Activated CD4-positive, alpha-beta T cell treated with anti-CD3 and anti-CD28 coated beads, Interleukin-2, amount 10 ng/mL, durations not matched to agents 7 days and 5 days (primary cell): ENCODE results near the gene PLXNA4. TPM values are rescaled to one million over a fixed set of nuclear protein-coding genes. Genes with fewer than 3 reads are reported as not detected.
A peak's percentile ranks its signal among the peaks of the same experiment; 100 is the strongest.

Experiments used
- CTCF ChIA-PET: fragments of 350-600 bp; sonication (Branson Sonifier 250); formaldehyde crosslinking; loops from one replicate; lab custom pipeline; 2021; ENCODE audit warnings: antibody characterized with exemption; lab: Charles Lee
- POLR2A ChIA-PET: fragments of 350-600 bp; sonication (Branson Sonifier 250); formaldehyde crosslinking; loops from one replicate; lab custom pipeline; 2021; ENCODE audit warnings: antibody characterized with exemption; lab: Charles Lee
- DNase-seq: peaks from one replicate; pipeline ENCODE4 v3.0.0-alpha.2; 2020
- H3K27ac Mint-ChIP-seq: one replicate; pipeline ENCODE4 v1.8.0; 2021; ENCODE audit warnings: mild to moderate bottlenecking, moderate library complexity, mixed read lengths
- H3K27me3 Mint-ChIP-seq: one replicate; pipeline ENCODE4 v1.8.0; 2021; ENCODE audit warnings: mixed read lengths
- H3K36me3 Mint-ChIP-seq: one replicate; pipeline ENCODE4 v1.8.0; 2021; ENCODE audit warnings: low read depth, mixed read lengths
- H3K4me1 Mint-ChIP-seq: one replicate; pipeline ENCODE4 v1.8.0; 2021; ENCODE audit warnings: mixed read lengths
- H3K4me3 Mint-ChIP-seq: one replicate; pipeline ENCODE4 v1.8.0; 2021; ENCODE audit warnings: mild to moderate bottlenecking, moderate library complexity, mixed read lengths
- H3K9me3 Mint-ChIP-seq: one replicate; pipeline ENCODE4 v1.8.0; 2021; ENCODE audit warnings: mixed read lengths
- total RNA-seq, 2 experiments: library from RNA; stranded (reverse); gene quantifications; one replicate each; pipeline ENCODE4 v1.2.3, GENCODE V29; 2021

Gene PLXNA4
- total RNA-seq, 2 experiments from 2014 or later = 21.3 to 23.3 TPM

DNA sequence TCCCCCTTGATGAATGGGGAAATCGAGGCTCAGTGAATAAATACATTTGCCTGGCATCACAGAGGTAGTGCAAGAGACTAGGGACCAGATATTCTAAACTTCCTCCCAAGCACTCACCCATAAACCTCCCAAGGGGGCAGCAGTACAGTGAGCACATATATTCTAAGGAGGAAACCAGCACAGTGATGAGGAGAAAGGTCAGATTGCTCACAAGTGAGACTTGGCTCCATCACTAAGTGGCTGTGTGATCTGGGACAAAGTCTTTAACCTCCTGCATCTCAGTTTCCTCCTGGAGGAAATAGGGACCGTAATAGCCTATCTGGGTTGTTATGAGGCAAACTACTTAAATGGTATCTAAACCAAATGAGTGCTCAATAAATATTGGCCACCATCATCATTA is 4.3 kb downstream of the PLXNA4 start:
- no peak for DNase-seq
- Mint-ChIP-seq H3K36me3 (peaks cover 40% of the 10 kb centered on the region), H3K4me3 (no peak overlapping the region), H3K27me3 (peaks cover 78% of the 10 kb centered on the region), H3K4me1 (peaks cover 37% of the 10 kb centered on the region), H3K27ac (no peak overlapping the region), H3K9me3 (no peaks in the 10 kb centered on the region)
- POLR2A ChIA-PET = no interaction called here
- CTCF ChIA-PET = interaction anchor here (3.2 kb wide), 1 partner anchor 253 kb away, joined by 8 read pairs; no protein-coding TSS in a partner anchor

DNA sequence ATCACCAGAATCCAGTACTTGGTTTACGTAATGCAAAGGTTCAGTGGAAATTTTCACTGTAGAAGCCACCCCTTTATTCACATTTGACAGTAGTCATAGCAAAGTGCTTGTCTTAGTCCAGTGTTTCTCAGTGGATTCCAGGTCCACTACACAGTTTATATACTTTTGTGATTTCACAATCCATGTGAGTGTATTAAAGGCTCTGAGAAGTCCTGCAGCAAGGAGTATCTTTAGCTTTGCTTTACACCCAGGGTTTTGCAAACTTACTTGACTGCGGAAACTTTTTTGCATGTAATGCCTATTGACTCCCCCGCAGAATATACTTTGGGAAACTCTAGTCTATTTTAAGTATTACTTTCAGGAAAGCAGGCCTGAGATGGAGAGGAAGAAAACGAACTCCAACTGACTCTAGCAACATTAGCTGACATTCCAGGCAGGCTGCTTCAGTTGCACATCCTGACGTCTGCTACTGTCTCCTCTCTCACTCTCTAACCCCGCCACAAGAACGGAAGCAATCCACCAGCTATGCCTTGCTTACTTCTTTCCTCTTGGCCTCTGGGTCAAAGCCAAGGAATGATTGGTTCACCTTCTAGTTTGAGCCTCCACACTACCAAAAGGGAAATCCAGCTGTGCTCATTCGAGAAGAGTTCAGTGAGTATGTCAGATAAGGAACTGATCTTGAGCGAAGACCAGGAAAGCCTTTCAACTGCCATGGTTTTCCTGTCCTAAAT is 6.2 kb downstream of the PLXNA4 start:
- H3K27me3 Mint-ChIP-seq = peaks cover 86% of the 10 kb centered on the region
- no peaks in the 10 kb centered on the region for H3K9me3 Mint-ChIP-seq
- no peak for DNase-seq
- H3K36me3 Mint-ChIP-seq = peaks cover 39% of the 10 kb centered on the region
- H3K4me3 Mint-ChIP-seq = no peak overlapping the region
- no peak overlapping the region for H3K27ac Mint-ChIP-seq
- H3K4me1 Mint-ChIP-seq = peaks cover 31% of the 10 kb centered on the region
- CTCF ChIA-PET = interaction anchor here (2.5 kb wide), 1 partner anchor 10 kb away, joined by 10 read pairs; no protein-coding TSS in a partner anchor
- POLR2A ChIA-PET = no interaction called here

DNA sequence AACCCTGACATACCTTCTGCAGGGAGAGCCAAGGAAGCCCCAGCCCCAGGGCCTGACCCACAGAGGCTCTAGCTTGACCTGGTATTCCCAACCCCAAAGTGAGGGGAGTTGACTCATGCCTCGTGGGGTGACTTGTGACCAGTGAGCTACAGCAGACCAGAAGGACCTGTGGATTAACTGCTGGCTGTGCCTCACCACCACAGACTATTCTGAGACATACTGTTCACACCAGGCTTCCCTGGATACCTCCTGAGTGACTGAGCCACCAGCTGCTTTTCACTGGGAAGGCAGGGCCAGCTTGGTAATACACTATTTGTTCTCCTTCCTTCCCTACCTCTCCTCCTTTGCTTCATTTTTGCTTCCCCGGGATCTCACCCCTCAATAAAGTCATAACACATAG is 7.3 kb downstream of the PLXNA4 start:
- Mint-ChIP-seq H3K36me3 (peaks cover 36% of the 10 kb centered on the region), H3K27me3 (peaks cover 86% of the 10 kb centered on the region), H3K4me1 (peaks cover 20% of the 10 kb centered on the region), H3K9me3 (no peaks in the 10 kb centered on the region), H3K4me3 (no peak overlapping the region), H3K27ac (no peak overlapping the region)
- POLR2A ChIA-PET = no interaction called here
- CTCF ChIA-PET = interaction anchor here (1.3 to 2.5 kb wide), 3 partner anchors 11 to 132 kb away, joined by 3 to 10 read pairs (median 3); no protein-coding TSS in a partner anchor
- no peak for DNase-seq

DNA sequence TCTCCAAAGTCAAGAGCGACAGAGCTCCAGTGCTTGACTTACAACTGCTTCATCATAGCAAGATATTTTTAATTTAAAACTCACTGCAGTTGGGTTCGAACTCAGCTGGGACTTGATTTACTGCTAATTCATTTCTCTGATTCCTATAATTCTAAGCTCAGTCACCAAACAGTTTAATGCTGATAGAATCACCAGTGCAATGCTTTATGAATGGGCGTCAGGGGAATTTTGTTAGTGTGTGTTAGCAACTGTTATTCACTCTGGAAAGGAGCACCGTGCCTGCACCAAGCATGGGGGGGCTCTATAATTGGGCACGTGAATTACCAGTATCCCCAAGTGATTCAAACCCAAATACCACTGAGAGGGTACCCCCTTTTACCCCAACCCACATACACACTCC is 10.4 kb downstream of the PLXNA4 start:
- H3K27ac Mint-ChIP-seq = no peak overlapping the region
- POLR2A ChIA-PET = no interaction called here
- peaks cover 77% of the 10 kb centered on the region for H3K27me3 Mint-ChIP-seq
- no peak for DNase-seq
- CTCF ChIA-PET = interaction anchor here (0.7 to 1.6 kb wide), 3 partner anchors 9 to 21 kb away, joined by 3 to 6 read pairs (median 4); no protein-coding TSS in a partner anchor
- H3K4me3 Mint-ChIP-seq = no peak overlapping the region
- H3K4me1 Mint-ChIP-seq = peaks cover 6% of the 10 kb centered on the region
- no peaks in the 10 kb centered on the region for H3K9me3 Mint-ChIP-seq
- H3K36me3 Mint-ChIP-seq = peaks cover 14% of the 10 kb centered on the region

DNA sequence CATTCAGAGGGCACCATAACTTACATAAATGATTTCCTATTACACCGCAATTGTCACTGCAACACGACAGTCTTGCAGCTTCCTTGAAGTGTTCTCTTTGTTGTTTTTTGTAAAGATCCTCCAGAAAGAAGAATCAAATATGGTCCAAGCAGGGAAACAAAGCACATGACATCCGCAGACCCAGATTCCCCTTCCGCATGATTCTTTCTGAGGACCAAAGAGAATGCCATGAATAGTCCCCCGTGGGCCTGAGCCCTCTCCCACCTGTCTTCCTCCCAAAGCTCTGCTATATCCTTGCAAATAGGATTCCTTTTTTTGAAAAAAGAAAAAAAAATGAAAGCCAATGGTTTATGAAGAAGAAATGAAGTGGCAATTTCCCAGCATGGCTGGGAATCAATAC is 10.8 kb downstream of the PLXNA4 start:
- POLR2A ChIA-PET = no interaction called here
- Mint-ChIP-seq H3K27me3 (peaks cover 77% of the 10 kb centered on the region), H3K4me1 (peaks cover 4% of the 10 kb centered on the region), H3K9me3 (no peaks in the 10 kb centered on the region), H3K27ac (no peak overlapping the region), H3K4me3 (no peak overlapping the region), H3K36me3 (peaks cover 10% of the 10 kb centered on the region)
- CTCF ChIA-PET = interaction anchor here (0.7 to 1.6 kb wide), 3 partner anchors 9 to 21 kb away, joined by 3 to 6 read pairs (median 4); no protein-coding TSS in a partner anchor
- DNase-seq = no peak

DNA sequence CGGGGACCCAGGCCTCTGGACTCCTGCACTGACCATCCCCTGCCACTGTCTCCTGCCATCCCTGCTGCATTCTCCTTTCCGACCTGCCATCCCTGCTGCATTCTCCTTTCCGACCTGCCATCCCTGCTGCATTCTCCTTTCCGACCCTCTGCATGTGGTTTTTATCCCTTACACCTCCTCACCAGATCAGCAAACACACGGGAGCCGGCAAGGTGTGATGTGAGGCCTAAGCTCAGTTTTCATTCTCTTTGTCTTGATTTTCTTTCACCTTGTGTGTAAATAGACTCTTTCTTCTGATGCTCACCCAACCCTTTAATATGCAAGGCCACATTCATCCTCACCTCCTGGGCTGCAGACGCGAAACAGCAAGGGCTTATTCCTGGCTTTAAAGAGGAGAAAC is 11.4 kb downstream of the PLXNA4 start:
- Mint-ChIP-seq H3K9me3 (no peaks in the 10 kb centered on the region), H3K36me3 (peaks cover 5% of the 10 kb centered on the region), H3K4me1 (no peaks in the 10 kb centered on the region), H3K27ac (no peak overlapping the region), H3K27me3 (peaks cover 72% of the 10 kb centered on the region), H3K4me3 (no peak overlapping the region)
- ChIA-PET CTCF (interaction anchor here (1.6 kb wide), 1 partner anchor 16 kb away, joined by 6 read pairs; no protein-coding TSS in a partner anchor), POLR2A (no interaction called here)
- DNase-seq = no peak

DNA sequence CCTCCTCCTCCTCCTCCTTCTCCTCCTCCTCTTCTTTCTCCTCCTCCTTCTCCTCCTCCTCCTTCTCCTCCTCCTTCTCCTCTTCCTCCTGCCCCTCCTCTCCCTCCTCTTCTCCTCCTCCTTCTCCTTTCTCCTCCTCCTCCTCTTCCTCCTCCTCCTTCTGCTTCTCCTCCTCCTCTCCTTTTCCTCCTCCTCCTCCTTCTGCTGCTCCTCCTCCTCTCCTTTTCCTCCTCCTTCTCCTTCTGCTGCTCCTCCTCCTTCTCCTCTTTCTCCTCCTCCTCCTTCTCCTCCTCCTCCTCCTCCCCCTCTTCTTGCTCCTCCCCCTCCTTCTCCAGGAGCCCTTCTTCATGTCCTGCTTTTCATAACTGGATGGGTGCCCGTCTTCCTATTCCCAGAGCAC is 12.2 kb downstream of the PLXNA4 start:
- H3K4me1 Mint-ChIP-seq = peaks cover 1% of the 10 kb centered on the region
- peaks cover 5% of the 10 kb centered on the region for H3K36me3 Mint-ChIP-seq
- DNase-seq = no peak
- ChIA-PET POLR2A (no interaction called here), CTCF (no interaction called here)
- H3K9me3 Mint-ChIP-seq = no peaks in the 10 kb centered on the region
- peak overlapping the region; percentile 27 for H3K27ac Mint-ChIP-seq
- H3K27me3 Mint-ChIP-seq = peaks cover 69% of the 10 kb centered on the region
- H3K4me3 Mint-ChIP-seq = no peak overlapping the region

DNA sequence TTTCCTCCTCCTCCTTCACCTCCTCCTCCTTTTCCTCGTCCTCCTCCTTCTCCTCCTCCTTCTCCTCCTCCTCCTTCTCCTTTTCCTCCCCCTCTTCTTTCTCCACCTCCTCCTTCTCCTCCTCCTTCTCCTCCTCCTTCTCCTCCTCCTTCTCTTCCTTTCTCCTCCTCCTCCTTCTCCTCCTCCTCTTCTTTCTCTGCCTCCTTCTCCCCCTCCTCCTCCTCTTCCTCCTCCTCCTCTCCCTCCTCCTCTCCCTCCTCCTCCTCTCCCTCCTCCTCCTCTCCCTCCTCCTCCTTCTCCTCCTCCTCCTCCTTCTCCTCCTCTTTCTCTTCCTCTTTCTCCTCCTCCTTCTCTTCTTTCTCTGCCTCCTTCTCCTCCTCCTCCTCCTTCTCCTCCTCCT is 13.6 kb downstream of the PLXNA4 start:
- Mint-ChIP-seq H3K27ac (no peak overlapping the region), H3K4me1 (peaks cover 12% of the 10 kb centered on the region), H3K9me3 (no peaks in the 10 kb centered on the region), H3K36me3 (peaks cover 5% of the 10 kb centered on the region), H3K4me3 (no peak overlapping the region), H3K27me3 (peaks cover 59% of the 10 kb centered on the region)
- ChIA-PET POLR2A (no interaction called here), CTCF (no interaction called here)
- DNase-seq = no peak

DNA sequence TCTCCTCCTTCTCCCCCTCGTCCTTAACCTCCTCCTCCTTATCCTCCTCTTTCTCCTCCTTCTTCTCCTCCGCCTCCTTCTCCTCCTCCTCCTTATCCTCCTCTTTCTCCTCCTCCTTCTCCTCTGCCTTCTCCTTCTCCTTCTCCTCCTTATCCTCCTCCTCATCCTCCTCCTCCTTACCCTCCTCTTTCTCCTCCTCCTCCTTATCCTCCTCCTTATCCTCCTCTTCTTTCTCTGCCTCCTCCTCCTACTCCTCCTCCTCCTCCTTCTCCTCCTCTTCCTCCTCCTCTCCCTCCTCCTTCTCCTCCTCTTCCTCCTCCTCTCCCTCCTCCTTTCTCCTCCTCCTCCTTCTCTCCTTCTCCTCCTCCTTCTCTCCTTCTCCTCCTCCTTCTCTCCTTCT is 14.5 kb downstream of the PLXNA4 start:
- peaks cover 52% of the 10 kb centered on the region for H3K27me3 Mint-ChIP-seq
- H3K9me3 Mint-ChIP-seq = no peaks in the 10 kb centered on the region
- no peak for DNase-seq
- no peak overlapping the region for H3K4me3 Mint-ChIP-seq
- H3K36me3 Mint-ChIP-seq = peaks cover 9% of the 10 kb centered on the region
- ChIA-PET POLR2A (no interaction called here), CTCF (no interaction called here)
- H3K4me1 Mint-ChIP-seq = peaks cover 20% of the 10 kb centered on the region
- no peak overlapping the region for H3K27ac Mint-ChIP-seq

DNA sequence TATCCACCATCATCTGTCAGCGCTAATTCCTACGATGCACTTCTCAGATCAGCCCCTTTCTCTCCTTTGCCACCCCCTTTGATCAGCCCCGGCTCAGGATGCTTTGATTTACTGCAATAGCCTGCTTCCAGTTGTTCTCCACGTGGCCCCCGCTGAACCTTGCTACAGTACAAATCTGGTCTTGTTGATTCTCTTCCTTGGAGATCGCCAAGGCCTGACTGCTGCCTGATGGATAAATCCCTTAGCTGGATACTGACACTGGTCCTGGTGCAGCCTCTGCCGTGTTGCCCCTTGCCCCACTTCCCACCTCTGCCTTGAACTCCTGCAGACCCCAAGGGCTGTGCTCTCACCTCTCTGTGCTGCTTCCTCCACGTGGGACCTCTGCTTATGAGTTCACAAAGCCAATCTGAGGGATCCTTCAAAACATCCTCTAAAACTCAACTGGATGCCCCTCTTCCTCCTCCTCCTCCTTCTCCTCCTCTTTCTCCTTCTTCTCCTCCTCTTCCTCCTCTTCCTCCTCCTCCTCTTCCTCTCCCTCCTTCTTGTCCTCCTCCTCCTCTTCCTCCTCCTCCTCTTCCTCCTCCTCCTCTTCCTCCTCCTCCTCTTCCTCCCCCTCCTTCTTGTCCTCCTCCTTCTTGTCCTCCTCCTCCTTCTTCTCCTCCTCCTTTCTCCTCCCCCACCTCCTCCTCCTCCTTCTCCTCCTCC is 15.3 kb downstream of the PLXNA4 start:
- DNase-seq = no peak
- H3K27ac Mint-ChIP-seq = no peak overlapping the region
- peaks cover 27% of the 10 kb centered on the region for H3K4me1 Mint-ChIP-seq
- H3K9me3 Mint-ChIP-seq = peaks cover 3% of the 10 kb centered on the region
- ChIA-PET POLR2A (no interaction called here), CTCF (no interaction called here)
- peaks cover 13% of the 10 kb centered on the region for H3K36me3 Mint-ChIP-seq
- no peak overlapping the region for H3K4me3 Mint-ChIP-seq
- peaks cover 48% of the 10 kb centered on the region for H3K27me3 Mint-ChIP-seq

DNA sequence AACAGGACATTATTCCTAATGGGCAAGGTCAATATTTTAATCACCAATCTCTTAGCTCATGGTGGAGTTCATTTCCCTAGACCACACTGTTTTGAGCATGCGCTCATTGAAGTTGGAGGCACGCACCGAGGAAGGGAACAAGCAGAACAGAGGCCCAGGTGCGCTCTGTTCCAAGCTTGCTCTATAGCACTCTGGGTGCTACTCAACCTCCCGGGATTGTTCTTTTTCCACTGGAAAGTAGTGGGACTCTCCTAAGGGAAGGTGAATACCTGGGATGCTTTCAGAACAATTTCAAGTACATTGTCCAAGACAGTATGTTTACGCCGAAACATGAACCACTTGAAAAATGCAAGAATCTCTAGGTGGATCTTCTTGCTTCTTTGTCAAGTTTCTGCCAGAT is 16.2 kb downstream of the PLXNA4 start:
- CTCF ChIA-PET = interaction anchor here (1.5 kb wide), 1 partner anchor 17 kb away, joined by 3 read pairs; no protein-coding TSS in a partner anchor
- Mint-ChIP-seq H3K27ac (no peak overlapping the region), H3K27me3 (peaks cover 41% of the 10 kb centered on the region), H3K4me1 (peaks cover 30% of the 10 kb centered on the region), H3K4me3 (no peak overlapping the region), H3K9me3 (peaks cover 3% of the 10 kb centered on the region), H3K36me3 (peaks cover 13% of the 10 kb centered on the region)
- POLR2A ChIA-PET = no interaction called here
- DNase-seq = no peak

DNA sequence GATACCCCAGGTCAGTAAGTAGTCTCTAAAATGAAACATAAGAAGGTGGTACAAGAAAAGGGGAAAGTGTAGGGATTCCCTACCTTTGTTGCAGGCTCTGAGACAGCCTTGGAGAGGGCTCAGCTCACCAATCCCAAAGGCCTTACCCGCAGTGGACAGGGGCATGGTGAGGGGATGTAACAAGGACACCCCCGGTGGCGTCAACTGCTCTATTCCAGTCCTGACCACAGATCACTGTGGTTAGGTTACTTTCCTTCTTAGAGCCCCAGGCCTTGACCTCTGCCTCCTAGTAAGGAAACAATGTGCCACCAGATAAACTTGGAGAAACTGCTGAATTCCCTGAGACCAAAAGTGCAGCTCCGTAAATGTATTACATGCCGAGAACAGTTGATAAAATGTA is 17.5 kb downstream of the PLXNA4 start:
- POLR2A ChIA-PET = no interaction called here
- H3K27ac Mint-ChIP-seq = no peak overlapping the region
- peaks cover 5% of the 10 kb centered on the region for H3K9me3 Mint-ChIP-seq
- peaks cover 30% of the 10 kb centered on the region for H3K4me1 Mint-ChIP-seq
- peaks cover 20% of the 10 kb centered on the region for H3K36me3 Mint-ChIP-seq
- CTCF ChIA-PET = interaction anchor here (1.2 to 1.8 kb wide), 3 partner anchors 15 to 22 kb away, joined by 3 to 5 read pairs (median 4); no protein-coding TSS in a partner anchor
- no peak for DNase-seq
- H3K4me3 Mint-ChIP-seq = no peak overlapping the region
- H3K27me3 Mint-ChIP-seq = peaks cover 30% of the 10 kb centered on the region
